H9 (cell line): ENCODE measurements around the gene FBXO24. TPM values are rescaled to one million over a fixed set of nuclear protein-coding genes. Genes with fewer than 3 reads are reported as not detected.

Experiments
- DNase-seq: peaks from one replicate; pipeline ENCODE4 v3.0.0-alpha.2; 2017
- H2AFZ ChIP-seq: one replicate; pipeline ENCODE4 v1.6.1; 2013; ENCODE audit warnings: mild to moderate bottlenecking, low read length, control low read depth, moderate library complexity
- H2AK5ac ChIP-seq: 2 replicates; pipeline ENCODE4 v1.6.1; 2013; ENCODE audit warnings: low read length, control low read depth, mixed read lengths; ENCODE audit not compliant: insufficient read length
- H2BK120ac ChIP-seq: one replicate; pipeline ENCODE4 v1.6.1; 2013; ENCODE audit warnings: low read depth, mild to moderate bottlenecking, low read length, control low read depth, inconsistent platforms; ENCODE audit not compliant: poor library complexity, severe bottlenecking
- H2BK12ac ChIP-seq: 2 replicates; pipeline ENCODE4 v1.6.1; 2013; ENCODE audit warnings: low read length, control low read depth, mixed read lengths, low read depth; ENCODE audit not compliant: insufficient read length
- H2BK15ac ChIP-seq: 2 replicates; pipeline ENCODE4 v1.6.1; 2013; ENCODE audit warnings: low read depth, low read length, control low read depth
- H2BK20ac ChIP-seq: one replicate; pipeline ENCODE4 v1.6.1; 2013; ENCODE audit warnings: low read depth, mild to moderate bottlenecking, low read length, control low read depth, inconsistent platforms; ENCODE audit not compliant: poor library complexity, severe bottlenecking
- H2BK5ac ChIP-seq: 2 replicates; pipeline ENCODE4 v1.6.1; 2013; ENCODE audit warnings: low read length, control low read depth, mixed read lengths; ENCODE audit not compliant: insufficient read length
- H3K14ac ChIP-seq: 2 replicates; pipeline ENCODE4 v1.6.1; 2013; ENCODE audit warnings: low read length, control low read depth; ENCODE audit not compliant: insufficient read depth
- H3K18ac ChIP-seq: 2 replicates; pipeline ENCODE4 v1.6.1; 2013; ENCODE audit warnings: low read depth, mild to moderate bottlenecking, mixed read lengths, low read length, control low read depth; ENCODE audit not compliant: insufficient read length
- H3K23ac ChIP-seq: 2 replicates; pipeline ENCODE4 v1.6.1; 2013; ENCODE audit warnings: low read length, control low read depth, mixed read lengths, low read depth; ENCODE audit not compliant: insufficient read length
- H3K23me2 ChIP-seq: 2 replicates; pipeline ENCODE4 v1.6.1; 2013; ENCODE audit warnings: low read depth, mild to moderate bottlenecking, mixed read lengths, low read length, control low read depth; ENCODE audit not compliant: insufficient read length, poor library complexity, severe bottlenecking
- H3K27ac ChIP-seq: 2 replicates; pipeline ENCODE4 v1.5.1; 2013; ENCODE audit warnings: low read length, control low read depth, mixed read lengths, low read depth; ENCODE audit not compliant: insufficient read length
- H3K27me3 ChIP-seq: 2 replicates; pipeline ENCODE4 v1.6.1; 2013; ENCODE audit warnings: low read length, control low read depth, inconsistent platforms; ENCODE audit not compliant: insufficient read depth
- H3K4ac ChIP-seq: 2 replicates; pipeline ENCODE4 v1.6.1; 2013; ENCODE audit warnings: low read depth, mild to moderate bottlenecking, control low read depth, inconsistent platforms, low read length, moderate library complexity
- H3K4me1 ChIP-seq: 2 replicates; pipeline ENCODE4 v1.6.1; 2013; ENCODE audit warnings: low read length, control low read depth, inconsistent platforms; ENCODE audit not compliant: insufficient read depth
- H3K4me2 ChIP-seq: 2 replicates; pipeline ENCODE4 v1.6.1; 2013; ENCODE audit warnings: low read length, control low read depth, mixed read lengths; ENCODE audit not compliant: insufficient read length, insufficient read depth
- H3K56ac ChIP-seq: 2 replicates; pipeline ENCODE4 v1.6.1; 2013; ENCODE audit warnings: low read depth, mild to moderate bottlenecking, mixed read lengths, low read length, control low read depth; ENCODE audit not compliant: insufficient read length
- H3K79me1 ChIP-seq: 2 replicates; pipeline ENCODE4 v1.6.1; 2013; ENCODE audit warnings: low read depth, mild to moderate bottlenecking, moderate library complexity, low read length, control low read depth, inconsistent platforms; ENCODE audit not compliant: insufficient read depth, poor library complexity, severe bottlenecking
- H3K79me2 ChIP-seq: 2 replicates; pipeline ENCODE4 v1.6.1; 2013; ENCODE audit warnings: low read length, control low read depth, inconsistent platforms; ENCODE audit not compliant: insufficient read depth
- H3K9ac ChIP-seq: 2 replicates; pipeline ENCODE4 v1.6.1; 2013; ENCODE audit warnings: low read length, control low read depth, mixed read lengths; ENCODE audit not compliant: insufficient read length; ENCODE audit errors: extremely low read depth
- H3K9me3 ChIP-seq: one replicate; pipeline ENCODE4 v1.6.1; 2013; ENCODE audit warnings: low read depth, low read length, inconsistent platforms; ENCODE audit not compliant: control insufficient read depth
- H3T11ph ChIP-seq: one replicate; pipeline ENCODE4 v1.6.1; 2013; ENCODE audit warnings: mild to moderate bottlenecking, low read length, control low read depth, inconsistent platforms
- H4K20me1 ChIP-seq: one replicate; pipeline ENCODE4 v1.6.1; 2013; ENCODE audit not compliant: control insufficient read depth, insufficient read length, insufficient read depth
- H4K5ac ChIP-seq: 2 replicates; pipeline ENCODE4 v1.6.1; 2013; ENCODE audit warnings: low read depth, mild to moderate bottlenecking, mixed read lengths, low read length, control low read depth; ENCODE audit not compliant: insufficient read length
- H4K8ac ChIP-seq: replicated peaks from 2 replicates; pipeline ENCODE4 v1.6.1; 2013; ENCODE audit warnings: low read length, control low read depth, mixed read lengths, low read depth; ENCODE audit not compliant: insufficient read length
- H4K91ac ChIP-seq: 2 replicates; pipeline ENCODE4 v1.6.1; 2013; ENCODE audit warnings: low read depth, mild to moderate bottlenecking, moderate library complexity, mixed read lengths, low read length, control low read depth; ENCODE audit not compliant: insufficient read length
- H3K27ac Mint-ChIP-seq, 3 experiments: 2 replicates in 2 of 3; 3 replicates in 1 of 3; pipeline ENCODE4 v1.8.0; 2020 to 2021; ENCODE audit warnings: mixed read lengths in 3 of 3, mild to moderate bottlenecking in 1 of 3, moderate library complexity in 1 of 3
- H3K27me3 Mint-ChIP-seq: 2 replicates; pipeline ENCODE4 v1.8.0; 2021; ENCODE audit warnings: low read depth, mild to moderate bottlenecking, moderate library complexity, mixed read lengths
- H3K36me3 Mint-ChIP-seq, 3 experiments: 2 replicates in 2 of 3; 3 replicates in 1 of 3; pipeline ENCODE4 v1.8.0; 2020 to 2021; ENCODE audit warnings: low read depth in 3 of 3, mixed read lengths in 3 of 3; ENCODE audit not compliant: insufficient read depth in 1 of 3
- H3K4me1 Mint-ChIP-seq, 2 experiments: 2 replicates each; pipeline ENCODE4 v1.8.0; 2020; ENCODE audit warnings: mixed read lengths in 2 of 2
- H3K4me3 Mint-ChIP-seq, 2 experiments: 2 replicates in 1 of 2; 3 replicates in 1 of 2; pipeline ENCODE4 v1.8.0; 2020 to 2021; ENCODE audit warnings: mild to moderate bottlenecking in 2 of 2, mixed read lengths in 2 of 2, moderate library complexity in 1 of 2
- H3K9me3 Mint-ChIP-seq, 2 experiments: 2 replicates in 1 of 2; 3 replicates in 1 of 2; pipeline ENCODE4 v1.8.0; 2020; ENCODE audit warnings: mild to moderate bottlenecking in 2 of 2, mixed read lengths in 2 of 2, moderate library complexity in 1 of 2
- WGBS: extraction: QIAGEN DNeasy Blood & Tissue Kit; methylation state at CpG from one replicate; pipeline ENCODE4 v1.1.7; 2013; ENCODE audit warnings: missing lambda C conversion rate, low lambda C conversion rate, mixed read lengths; ENCODE audit not compliant: insufficient read length; ENCODE audit errors: extremely low coverage; 5-methylcytosine and 5-hydroxymethylcytosine counted together
- total RNA-seq: library from RNA; stranded (reverse); gene quantifications from 2 replicates; pipeline ENCODE4 v1.2.1, GENCODE V29; 2021
- TF ChIP-seq, protein P1 (sequence below): fragments of 200-600 bp; sonication (generic); conservative IDR thresholded peaks from 3 replicates; pipeline ENCODE4 v1.8.0; 2021; ENCODE audit warnings: antibody characterized with exemption, mild to moderate bottlenecking

The FBXO24 gene
- total RNA-seq, 1 experiment from 2014 or later, result 0.85 TPM

DNA sequence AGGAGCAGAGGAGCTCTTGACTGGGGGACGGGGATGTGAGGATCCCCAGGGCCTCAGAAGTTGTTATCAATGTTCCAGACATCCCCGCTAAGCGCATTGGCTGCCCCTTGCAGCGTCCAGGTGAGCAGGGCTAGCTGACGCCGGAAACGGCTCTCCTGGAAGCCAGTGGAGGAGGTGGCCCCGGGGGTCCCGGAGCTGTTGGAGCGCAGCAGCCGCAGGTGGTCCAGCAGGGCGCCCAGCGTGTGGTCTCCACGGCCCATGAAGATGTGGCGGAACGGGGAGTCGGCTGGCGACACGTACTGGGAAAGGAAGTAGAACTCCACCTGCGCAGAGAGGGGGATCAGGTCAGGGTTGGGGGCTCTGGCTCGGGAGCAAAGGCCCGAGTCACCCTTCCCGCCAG lies 34.7 kb downstream of the FBXO24 start:
- H3T11ph ChIP-seq, result no peak overlapping the region
- no peak overlapping the region for H2BK120ac ChIP-seq
- no peak overlapping the region for H2BK5ac ChIP-seq
- H3K79me1 ChIP-seq, result no peaks in the 10 kb centered on the region
- no peak overlapping the region for H3K4ac ChIP-seq
- no peak overlapping the region for H3K18ac ChIP-seq
- Mint-ChIP-seq H3K36me3 (peaks cover 0 to 1% (median 0%) of the 10 kb centered on the region in 3 experiments; a peak in 1 of 7 replicates), H3K4me1 (peaks cover under 1 to 2% of the 10 kb centered on the region in 2 experiments), H3K27ac (no peak overlapping the region; a peak in 1 of 7 replicates), H3K9me3 (no peaks in the 10 kb centered on the region; a peak in 1 of 5 replicates), H3K4me3 (no peak overlapping the region), H3K27me3 (peaks cover 14% of the 10 kb centered on the region)
- H3K4me1 ChIP-seq, result no peaks in the 10 kb centered on the region
- no peak overlapping the region for H3K9ac ChIP-seq
- H2AK5ac ChIP-seq, result no peak overlapping the region
- H2AFZ ChIP-seq, result no peak overlapping the region
- H4K20me1 ChIP-seq, result no peaks in the 10 kb centered on the region
- H2BK12ac ChIP-seq, result no peak overlapping the region
- no peak overlapping the region for H3K56ac ChIP-seq
- H3K27me3 ChIP-seq, result peaks cover 1% of the 10 kb centered on the region; the same call in 1 of the 2 replicates
- H3K4me2 ChIP-seq, result no peak overlapping the region
- H3K79me2 ChIP-seq, result no peaks in the 10 kb centered on the region
- H4K8ac ChIP-seq, result no peak overlapping the region
- no CpG with 5 or more reads among the region's 23 CpGs for WGBS
- H3K14ac ChIP-seq, result no peak overlapping the region
- no peaks in the 10 kb centered on the region for H3K9me3 ChIP-seq
- H3K23ac ChIP-seq, result no peak overlapping the region
- DNase-seq, result no peak
- no peak overlapping the region for H4K91ac ChIP-seq
- TF ChIP-seq, protein P1, sequence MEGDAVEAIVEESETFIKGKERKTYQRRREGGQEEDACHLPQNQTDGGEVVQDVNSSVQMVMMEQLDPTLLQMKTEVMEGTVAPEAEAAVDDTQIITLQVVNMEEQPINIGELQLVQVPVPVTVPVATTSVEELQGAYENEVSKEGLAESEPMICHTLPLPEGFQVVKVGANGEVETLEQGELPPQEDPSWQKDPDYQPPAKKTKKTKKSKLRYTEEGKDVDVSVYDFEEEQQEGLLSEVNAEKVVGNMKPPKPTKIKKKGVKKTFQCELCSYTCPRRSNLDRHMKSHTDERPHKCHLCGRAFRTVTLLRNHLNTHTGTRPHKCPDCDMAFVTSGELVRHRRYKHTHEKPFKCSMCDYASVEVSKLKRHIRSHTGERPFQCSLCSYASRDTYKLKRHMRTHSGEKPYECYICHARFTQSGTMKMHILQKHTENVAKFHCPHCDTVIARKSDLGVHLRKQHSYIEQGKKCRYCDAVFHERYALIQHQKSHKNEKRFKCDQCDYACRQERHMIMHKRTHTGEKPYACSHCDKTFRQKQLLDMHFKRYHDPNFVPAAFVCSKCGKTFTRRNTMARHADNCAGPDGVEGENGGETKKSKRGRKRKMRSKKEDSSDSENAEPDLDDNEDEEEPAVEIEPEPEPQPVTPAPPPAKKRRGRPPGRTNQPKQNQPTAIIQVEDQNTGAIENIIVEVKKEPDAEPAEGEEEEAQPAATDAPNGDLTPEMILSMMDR, result no peak
- H3K27ac ChIP-seq, result no peak overlapping the region
- no peak overlapping the region for H4K5ac ChIP-seq
- no peak overlapping the region; the same call in 1 of the 2 replicates for H2BK15ac ChIP-seq
- no peaks in the 10 kb centered on the region for H3K23me2 ChIP-seq
- no peak overlapping the region for H2BK20ac ChIP-seq
